H4 (cell line): ENCODE measurements around the gene RFX6. TPM values are rescaled to one million over a fixed set of nuclear protein-coding genes. Genes with fewer than 3 reads are reported as not detected.
"Not testable (repeated sequence)": the region's sequence is repeated elsewhere in the genome, so short reads cannot be mapped to it uniquely, and the experiment has no call there.

ENCODE experiments used
- DNase-seq: peaks from one replicate; pipeline ENCODE4 v3.0.0-alpha.2; 2015; ENCODE audit warnings: low spot score
- total RNA-seq: library from RNA; depleted of rRNA; stranded (reverse); fragments of >200 nt; shearing (Covaris generic); gene quantifications from 2 replicates; pipeline ENCODE4 v1.2.3, GENCODE V29; 2014; rRNA removed

The RFX6 gene
- total RNA-seq, result not detected in 2 replicates

GRCh38 chr6:116876635-116877611 lies at the start of gene RFX6:
Gene RFX6 (plus strand): TSS chr6:116877242. CDS start chr6:116877276, 34 bp downstream.
- DNase-seq, result no peak

GRCh38 chr6:116827561-116828240 lies 49.3 kb upstream of the RFX6 start:
- no peak for DNase-seq

- DNase-seq, result no peak
Measured at GRCh38 chr6:116828983-116829382, 48.1 kb upstream of the RFX6 start, which contains the start of gene GPRC6A. Gene GPRC6A (minus strand): TSS chr6:116829083. CDS start chr6:116829013, 70 bp downstream.

GRCh38 chr6:116834526-116834925 lies 42.5 kb upstream of the RFX6 start:
- DNase-seq, result not testable (repeated sequence)

GRCh38 chr6:116836606-116837342 lies 40.3 kb upstream of the RFX6 start:
- no peak for DNase-seq

- peak; percentile 5 for DNase-seq
Measured at GRCh38 chr6:116840091-116840490, 37.0 kb upstream of the RFX6 start.

GRCh38 chr6:116842459-116842858 lies 34.6 kb upstream of the RFX6 start:
- DNase-seq, result no peak

GRCh38 chr6:116847227-116847626 lies 29.8 kb upstream of the RFX6 start:
- peak; percentile 8 for DNase-seq

- no peak for DNase-seq
Measured at GRCh38 chr6:116858060-116858459, 19.0 kb upstream of the RFX6 start.

- no peak for DNase-seq
Measured at GRCh38 chr6:116859264-116859663, 17.8 kb upstream of the RFX6 start.

- DNase-seq, result peak; percentile 6
Measured at GRCh38 chr6:116866281-116866871, 10.7 kb upstream of the RFX6 start.

- DNase-seq, result no peak
Measured at GRCh38 chr6:116872771-116873170, 4.3 kb upstream of the RFX6 start.

- DNase-seq, result no peak
Measured at GRCh38 chr6:116876107-116876506, 935 bp upstream of the RFX6 start.

GRCh38 chr6:116877743-116878142 lies 701 bp downstream of the RFX6 start:
- no peak for DNase-seq

- no peak for DNase-seq
Measured at GRCh38 chr6:116881236-116881635, 4.2 kb downstream of the RFX6 start.

- DNase-seq, result no peak
Measured at GRCh38 chr6:116883005-116883404, 6.0 kb downstream of the RFX6 start.

- no peak for DNase-seq
Measured at GRCh38 chr6:116884530-116884929, 7.5 kb downstream of the RFX6 start.

- no peak for DNase-seq
Measured at GRCh38 chr6:116887168-116887567, 10.1 kb downstream of the RFX6 start.

- no peak for DNase-seq
Measured at GRCh38 chr6:116887894-116888293, 10.9 kb downstream of the RFX6 start.

- no peak for DNase-seq
Measured at GRCh38 chr6:116888732-116889360, 11.8 kb downstream of the RFX6 start.

GRCh38 chr6:116894669-116895068 lies 17.6 kb downstream of the RFX6 start:
- DNase-seq, result no peak
